EH (cell line): Measurements from ENCODE around the gene OTOP2.
"Not testable (repeated sequence)": the region's sequence is repeated elsewhere in the genome, so short reads cannot be mapped to it uniquely, and the experiment has no call there.

Experiments used
- DNase-seq: peaks from one replicate; pipeline ENCODE4 v3.0.0-alpha.2; 2015; ENCODE audit warnings: low read depth

The OTOP2 gene

GRCh38 chr17:74900208-74900607, 23.9 kb upstream of the OTOP2 start:
- DNase-seq = no peak

GRCh38 chr17:74901353-74902135, 22.5 kb upstream of the OTOP2 start:
- DNase-seq = no peak

GRCh38 chr17:74903034-74903433, 21.0 kb upstream of the OTOP2 start:
- no peak for DNase-seq

GRCh38 chr17:74903671-74904070, 20.4 kb upstream of the OTOP2 start:
- no peak for DNase-seq

- DNase-seq = no peak
Observed at GRCh38 chr17:74904687-74905409, 19.2 kb upstream of the OTOP2 start.

GRCh38 chr17:74906214-74906793, 17.8 kb upstream of the OTOP2 start:
- DNase-seq = peak; percentile 11

- no peak for DNase-seq
Observed at GRCh38 chr17:74907012-74907411, 17.1 kb upstream of the OTOP2 start.

- not testable (repeated sequence) for DNase-seq
Observed at GRCh38 chr17:74909097-74909496, 15.0 kb upstream of the OTOP2 start.

GRCh38 chr17:74911423-74911822, 12.7 kb upstream of the OTOP2 start:
- DNase-seq = not testable (repeated sequence)

GRCh38 chr17:74916136-74916850, 7.8 kb upstream of the OTOP2 start:
- no peak for DNase-seq

GRCh38 chr17:74916851-74917199, 7.2 kb upstream of the OTOP2 start:
- no peak for DNase-seq

- DNase-seq = no peak
Observed at GRCh38 chr17:74917430-74917829, 6.6 kb upstream of the OTOP2 start.

GRCh38 chr17:74918906-74919305, 5.2 kb upstream of the OTOP2 start:
- no peak for DNase-seq

GRCh38 chr17:74919440-74920305, 4.4 kb upstream of the OTOP2 start:
- peak; percentile 15 for DNase-seq

- no peak for DNase-seq
Observed at GRCh38 chr17:74920306-74920620, 3.8 kb upstream of the OTOP2 start.

GRCh38 chr17:74920642-74921025, 3.4 kb upstream of the OTOP2 start:
- DNase-seq = no peak

- DNase-seq = no peak
Observed at GRCh38 chr17:74921026-74921681, 2.9 kb upstream of the OTOP2 start.

GRCh38 chr17:74921769-74922168, 2.3 kb upstream of the OTOP2 start:
- DNase-seq = no peak

GRCh38 chr17:74922172-74922571, 1.9 kb upstream of the OTOP2 start:
- no peak for DNase-seq

GRCh38 chr17:74922694-74923537, 1.2 kb upstream of the OTOP2 start, which contains the start of gene USH1G:
USH1G (minus strand) TSS chr17:74923255; CDS start chr17:74923073, 182 bp downstream.
- DNase-seq = peak; percentile 20
